GM04504 (cell line): ENCODE measurements around the gene TRPV4.

Experiments used
- DNase-seq: peaks from one replicate; pipeline ENCODE4 v3.0.0-alpha.2; 2012; ENCODE audit warnings: low read depth

The TRPV4 gene

DNA sequence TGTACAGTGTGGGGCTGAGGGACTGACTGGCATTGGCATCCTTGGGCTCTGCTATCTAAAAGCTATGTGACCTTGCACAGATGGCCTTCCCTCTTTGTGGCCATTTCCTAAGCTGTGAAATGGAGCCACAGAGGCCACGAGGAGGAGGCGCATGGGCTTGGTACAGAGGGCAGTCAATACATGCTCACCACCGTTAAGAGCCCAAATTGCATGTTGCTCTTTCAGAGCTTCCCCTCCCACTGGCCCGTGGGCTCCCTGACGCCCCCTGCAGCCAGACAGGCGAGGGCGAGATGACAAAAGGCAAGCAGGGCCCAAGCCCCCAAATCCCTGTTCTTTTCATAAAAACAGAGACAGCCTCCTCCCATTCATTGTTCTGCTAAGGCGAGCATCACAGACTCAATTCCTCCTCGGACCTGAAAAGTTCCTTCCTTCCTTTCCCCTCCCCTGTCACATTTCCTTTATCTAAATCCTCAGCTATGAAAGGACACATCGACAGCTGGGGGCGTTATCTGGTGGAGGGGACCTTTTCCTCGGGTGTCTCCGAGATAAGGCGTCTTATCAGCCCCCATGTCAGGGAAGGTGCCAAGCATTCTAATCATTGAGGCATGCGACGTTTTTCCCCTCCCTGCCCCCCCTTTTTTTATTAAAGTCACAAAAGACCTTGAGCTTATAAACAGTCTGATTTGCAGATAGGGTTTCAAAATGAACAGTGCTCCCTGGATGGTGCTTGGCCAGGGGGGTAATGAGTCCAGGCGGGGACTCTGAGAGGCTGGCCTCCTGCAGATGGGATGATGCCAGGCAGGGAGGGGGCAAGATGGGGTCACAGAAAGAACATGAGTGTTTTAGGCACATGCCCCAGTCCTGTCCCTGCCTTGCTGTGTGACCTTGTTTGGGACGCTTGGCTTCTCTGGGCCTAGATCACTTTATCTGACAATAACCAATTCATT, 93.2 kb downstream of the TRPV4 start:
- DNase-seq, result no peak

DNA sequence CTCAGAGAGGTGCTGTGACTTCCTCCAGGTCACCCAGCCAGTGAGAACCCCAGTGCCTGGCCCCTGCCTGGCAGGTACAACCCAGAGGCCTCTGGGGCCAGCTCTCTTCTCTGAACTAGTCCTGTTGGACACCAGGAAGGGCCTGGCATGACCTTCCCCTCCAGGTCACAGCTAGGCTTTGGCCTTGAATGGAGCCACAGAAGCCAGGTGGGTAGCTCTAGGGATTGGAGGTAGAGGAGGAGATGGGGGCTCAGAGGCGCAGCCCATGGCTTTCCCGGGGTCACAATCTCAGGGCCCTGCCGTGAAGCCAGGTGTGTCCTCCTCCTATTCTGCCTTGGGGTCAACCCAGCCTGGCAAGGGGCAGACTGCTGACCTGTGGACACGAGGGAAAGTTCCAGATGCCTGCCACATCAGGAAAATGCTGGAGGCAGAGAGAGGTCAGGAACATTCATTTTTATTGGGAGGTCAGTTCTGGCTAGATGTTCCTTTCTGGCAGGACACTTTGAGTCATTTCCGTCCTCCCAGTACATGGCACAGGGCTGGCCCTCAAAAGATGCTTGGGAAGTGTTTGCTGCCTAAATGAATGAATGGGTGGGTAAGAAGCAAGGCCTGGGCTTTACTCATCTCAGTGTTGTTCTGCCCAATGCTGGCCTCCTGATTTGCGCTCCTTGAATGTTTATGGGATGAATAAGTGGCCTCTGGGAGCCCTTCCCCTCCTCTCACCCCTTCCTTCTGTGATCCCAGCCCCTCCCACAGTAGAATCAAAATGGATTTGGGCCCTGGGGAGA, 94.1 kb downstream of the TRPV4 start:
- peak; percentile 17 for DNase-seq

DNA sequence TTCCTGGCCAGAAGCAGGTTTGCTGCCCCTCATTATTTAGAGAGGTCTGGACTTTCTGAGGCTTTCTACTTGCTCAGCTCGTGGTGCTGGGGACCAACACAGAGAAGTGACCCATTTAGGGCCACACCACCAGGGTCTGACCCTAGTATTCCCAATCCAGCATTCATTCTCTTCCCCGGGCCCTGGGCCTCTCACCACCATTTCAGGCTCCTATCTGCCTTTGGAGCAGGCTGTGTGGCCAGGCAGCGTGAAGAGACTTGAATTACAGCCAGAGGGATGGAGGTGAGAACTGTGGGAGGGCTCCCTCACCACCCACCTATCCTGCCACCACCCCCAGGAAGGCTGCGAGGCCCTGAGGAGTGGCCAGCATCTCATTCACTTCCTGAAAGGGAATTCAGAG, 95.0 kb downstream of the TRPV4 start:
- DNase-seq, result no peak

DNA sequence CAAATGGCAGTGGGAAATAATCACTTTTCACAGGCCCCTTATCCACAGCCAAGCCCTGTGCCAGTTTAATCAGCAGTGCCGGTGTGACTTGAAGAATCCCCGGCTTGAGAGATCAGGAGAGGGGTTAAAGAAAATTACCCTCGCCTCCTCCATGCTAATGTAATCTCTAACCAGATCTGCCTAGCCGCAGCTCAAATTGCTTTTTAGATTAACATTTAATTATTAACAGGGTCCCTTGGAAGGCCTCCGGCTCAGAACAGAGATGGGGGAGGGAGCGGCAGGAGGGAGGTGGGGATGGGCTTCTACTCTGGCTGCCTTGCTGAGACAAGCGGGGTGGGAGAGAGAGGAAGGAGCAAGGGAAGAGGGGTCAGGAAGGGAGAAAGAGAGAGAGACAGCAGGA, 95.6 kb downstream of the TRPV4 start:
- no peak for DNase-seq

DNA sequence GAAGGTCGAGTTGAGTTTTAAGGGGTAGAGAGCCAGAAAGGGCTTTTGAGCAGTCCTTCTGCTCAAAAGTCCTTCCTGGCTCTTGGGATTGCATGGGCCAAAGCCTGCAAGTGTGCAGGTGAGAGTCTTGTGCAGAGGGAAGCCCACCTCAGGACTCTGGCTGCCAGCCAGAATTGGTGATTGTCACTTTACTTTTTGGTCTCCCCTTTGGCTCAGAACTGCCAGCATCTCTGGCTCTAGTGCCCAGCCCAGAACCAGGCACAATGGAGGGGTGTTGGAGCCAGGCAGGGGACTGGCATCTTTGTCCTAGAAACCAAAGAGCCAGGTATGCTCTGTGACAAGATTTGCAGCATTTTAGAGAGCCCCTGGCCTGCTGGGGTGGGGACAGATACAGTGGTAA, 96.1 kb downstream of the TRPV4 start:
- DNase-seq, result no peak

DNA sequence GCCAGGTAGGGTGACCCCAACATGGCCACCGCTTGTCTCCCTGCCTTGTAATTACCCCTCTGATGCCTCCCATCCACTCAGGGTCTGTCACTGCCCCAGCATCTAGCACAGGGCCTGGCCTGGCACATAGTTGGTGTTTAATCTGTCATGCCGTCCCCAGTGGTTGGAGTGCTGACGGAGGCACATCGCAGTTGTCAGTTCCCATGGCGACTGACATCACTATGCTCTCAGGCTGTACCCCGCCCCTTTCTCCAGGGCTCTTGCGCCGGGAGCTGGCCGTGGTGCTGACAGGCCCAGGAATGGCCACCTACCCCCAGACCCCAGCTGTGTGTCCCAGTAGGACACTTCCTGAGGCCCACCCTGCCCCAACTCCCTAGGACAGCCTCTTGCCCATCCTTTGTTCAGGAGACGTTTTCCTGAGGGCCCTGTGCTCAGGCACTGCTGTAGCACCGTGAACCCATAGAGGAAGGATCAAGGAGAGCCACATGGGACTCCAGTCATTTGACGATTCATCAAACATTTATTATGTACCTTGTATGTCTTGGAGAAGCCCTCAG, 96.6 kb downstream of the TRPV4 start:
- no peak for DNase-seq

DNA sequence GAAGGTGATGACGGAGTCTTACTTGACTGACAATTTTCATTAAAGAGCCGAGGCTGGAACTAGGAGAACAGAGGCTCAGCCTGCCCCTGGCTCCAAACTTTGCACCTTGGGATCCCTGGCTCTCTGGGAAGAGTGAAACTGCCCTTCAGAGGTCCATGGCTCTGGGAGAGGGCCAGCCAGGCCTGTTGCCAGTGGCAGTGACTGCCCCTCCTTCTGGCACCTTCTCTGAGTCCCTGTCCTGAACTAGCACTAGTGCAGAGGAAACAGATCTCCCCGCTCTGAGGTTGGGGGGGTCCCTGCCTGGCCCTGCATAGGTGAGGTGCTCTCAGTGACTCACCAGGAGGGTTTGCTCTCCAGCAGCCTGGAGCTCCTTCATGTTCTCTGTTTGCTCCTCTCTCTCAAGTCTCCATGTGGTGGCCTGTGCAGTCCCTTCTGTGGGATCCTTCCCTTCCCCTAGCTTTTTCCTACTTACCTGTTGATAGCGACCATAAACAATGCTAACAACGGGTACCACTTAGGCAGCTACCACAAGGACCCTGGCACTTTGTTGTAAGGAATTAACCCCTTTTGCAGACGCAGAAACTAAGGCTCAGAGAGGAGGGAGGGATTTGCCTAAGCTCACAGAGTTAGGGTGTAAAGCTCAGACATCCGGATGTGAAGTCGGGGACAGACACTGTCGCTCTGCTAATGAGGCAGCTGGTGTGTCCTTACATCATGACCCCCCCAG, 97.2 kb downstream of the TRPV4 start:
- DNase-seq, result no peak

DNA sequence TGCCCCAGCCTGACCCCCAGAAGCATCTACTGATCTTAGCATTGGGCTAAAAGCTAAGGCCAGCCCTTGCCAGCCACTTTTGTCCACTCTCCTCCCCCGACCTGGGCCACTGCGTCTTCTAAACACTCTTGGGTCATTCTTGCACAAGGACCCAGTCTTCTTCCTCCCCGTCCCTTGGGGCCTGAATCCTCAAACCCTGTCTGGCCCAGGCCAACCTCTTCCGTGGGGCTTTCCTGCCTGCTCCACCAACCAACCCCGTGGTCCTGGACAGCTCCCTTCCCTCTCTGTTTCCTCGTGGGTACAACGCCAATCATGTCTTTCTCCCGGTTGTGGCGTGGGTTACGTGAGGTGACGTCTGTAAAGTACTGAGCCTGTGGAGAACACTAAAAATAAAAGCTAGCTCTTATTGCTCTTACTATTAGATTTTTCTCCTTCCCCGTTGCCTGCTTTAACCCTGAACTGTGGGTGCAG, 98.1 kb downstream of the TRPV4 start:
- no peak for DNase-seq

DNA sequence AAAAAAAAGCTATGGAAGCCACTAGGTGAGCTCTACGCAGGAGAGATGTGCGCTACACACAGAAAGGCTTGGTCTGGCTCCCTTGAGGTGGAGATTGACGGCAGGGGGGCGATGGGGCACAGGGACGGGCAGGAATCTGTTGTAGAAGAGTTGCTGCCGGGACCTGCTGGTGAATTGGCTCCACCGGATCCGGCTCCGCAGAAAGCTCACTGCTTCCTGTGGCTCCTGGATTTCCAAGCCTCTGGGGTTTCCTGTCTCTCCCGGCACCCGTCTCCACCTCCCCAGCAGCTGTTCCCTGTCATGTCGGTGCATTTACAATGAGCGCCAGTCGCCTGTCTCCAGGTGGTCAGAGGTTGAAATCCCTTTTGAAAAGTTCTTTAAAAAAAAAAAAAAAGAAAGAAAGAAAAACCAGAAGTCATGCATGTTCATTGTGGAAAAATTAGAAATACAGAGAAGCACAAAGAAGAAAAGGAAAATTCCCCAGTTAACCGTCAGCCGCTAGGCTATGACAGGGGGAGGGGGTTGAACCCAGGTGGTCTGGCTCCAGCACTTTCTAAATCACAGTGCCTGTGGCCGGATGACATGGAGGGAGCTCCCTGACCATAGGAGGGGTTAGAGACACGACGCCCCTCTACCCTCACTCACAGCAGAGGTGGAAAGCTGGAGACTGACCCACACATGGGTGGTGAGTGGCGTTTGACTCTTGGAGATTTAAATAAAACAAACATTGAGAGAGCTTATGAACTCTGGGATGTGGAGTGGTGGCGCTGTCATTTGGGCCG, 98.8 kb downstream of the TRPV4 start:
- DNase-seq, result no peak
